ENCODE data around the gene ABCA9.

ABCA9 gene

DNA sequence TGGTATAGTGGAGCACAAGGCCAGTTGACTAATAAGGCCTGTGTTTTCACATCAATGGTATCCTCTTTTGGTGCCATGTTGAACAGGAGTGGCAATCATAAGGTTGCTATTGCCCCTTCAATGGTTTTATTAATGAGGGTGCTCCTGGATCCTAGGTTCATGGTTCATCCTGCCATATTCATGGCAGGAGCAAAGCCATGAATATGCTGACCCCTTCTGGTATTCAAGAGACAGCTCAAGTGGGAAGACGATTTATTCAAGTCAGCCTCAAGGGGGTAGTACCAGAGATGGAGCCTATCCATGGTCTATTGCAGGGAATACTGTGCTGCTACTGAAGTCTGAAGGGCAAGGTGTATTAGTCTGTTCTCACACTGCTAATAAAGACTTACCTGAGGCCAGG is 2.6 kb downstream of the ABCA9 start:
- no peaks in the 10 kb centered on the region for H3K4me1 ChIP-seq (ENCODE audit: control insufficient read depth, insufficient read depth, low read length)
- H3K36me3 ChIP-seq (ENCODE audit: control insufficient read depth in 2 of 2, insufficient read depth in 1 of 2, low read length in 2 of 2): no peaks in the 10 kb centered on the region
- no peaks in the 10 kb centered on the region for H3K9me3 ChIP-seq (ENCODE audit: control insufficient read depth, insufficient read depth, low read depth, low read length)
- no peak overlapping the region for H3K27ac ChIP-seq (ENCODE audit: extremely low read depth, low read depth, low read length)
- CTCF ChIA-PET: interaction anchor here (0.6 to 0.8 kb wide), 3 partner anchors 13 to 287 kb away, joined by 3 read pairs; no protein-coding TSS in a partner anchor
- no peak for TF ChIP-seq ZXDB (tag by site-specific recombination; IDR thresholded peaks at IDR 0.05)
- 0 out of 2 replicates have a peak, but pooled peaks have one; percentile 12 for TF ChIP-seq ZNF654 (tag by site-specific recombination; IDR thresholded peaks at IDR 0.05; ENCODE audit: low read depth)
- H3K4me3 ChIP-seq (ENCODE audit: low read depth, low read length): no peak overlapping the region
- POLR2A ChIA-PET: no interaction called here

- Histone ChIP-seq H3K27ac (ENCODE audit: extremely low read depth, low read depth, low read length) (no peak overlapping the region), H3K4me3 (ENCODE audit: low read depth, low read length) (no peak overlapping the region), H3K9me3 (ENCODE audit: control insufficient read depth, insufficient read depth, low read depth, low read length) (no peaks in the 10 kb centered on the region), H3K4me1 (ENCODE audit: control insufficient read depth, insufficient read depth, low read length) (no peaks in the 10 kb centered on the region), H3K36me3 (ENCODE audit: control insufficient read depth in 2 of 2, insufficient read depth in 1 of 2, low read length in 2 of 2) (no peaks in the 10 kb centered on the region)
- TF ChIP-seq OSR2 (tag by site-specific recombination; IDR thresholded peaks at IDR 0.05) (no peak), HOXA7 (CRISPR knock-in tag; IDR thresholded peaks at IDR 0.05; ENCODE audit: borderline replicate concordance) (no peak), ZNF654 (tag by site-specific recombination; IDR thresholded peaks at IDR 0.05; ENCODE audit: low read depth) (no peak), ZFP41 (tag by site-specific recombination; IDR thresholded peaks at IDR 0.05; ENCODE audit: borderline replicate concordance) (no peak), SP3 (tag by site-specific recombination; IDR thresholded peaks at IDR 0.05) (no peak), ZFP3 (tag by site-specific recombination; IDR thresholded peaks at IDR 0.05; ENCODE audit: low read depth) (no peak), ZNF266 (tag by site-specific recombination; IDR thresholded peaks at IDR 0.05; ENCODE audit: low read depth) (no peak), ZNF530 (tag by site-specific recombination; IDR thresholded peaks at IDR 0.05; ENCODE audit: low read depth) (no peak), ZNF16 (tag by site-specific recombination; IDR thresholded peaks at IDR 0.05; ENCODE audit: low read depth) (no peak), SP7 (tag by site-specific recombination; IDR thresholded peaks at IDR 0.05) (no peak), AEBP2 (tag by site-specific recombination; IDR thresholded peaks at IDR 0.05; ENCODE audit: borderline replicate concordance) (no peak), SCRT1 (tag by site-specific recombination; IDR thresholded peaks at IDR 0.05; ENCODE audit: borderline replicate concordance) (no peak), YY1 (tag by site-specific recombination; IDR thresholded peaks at IDR 0.05) (no peak), ZNF274 (IDR thresholded peaks at IDR 0.05; ENCODE audit: low read length) (no peak), ZNF274 (tag by site-specific recombination; IDR thresholded peaks at IDR 0.05; ENCODE audit: borderline replicate concordance) (no peak), PRDM10 (tag by site-specific recombination; IDR thresholded peaks at IDR 0.05) (no peak), ZNF747 (tag by site-specific recombination; IDR thresholded peaks at IDR 0.05) (no peak)
- TF ChIP-seq, protein P1, sequence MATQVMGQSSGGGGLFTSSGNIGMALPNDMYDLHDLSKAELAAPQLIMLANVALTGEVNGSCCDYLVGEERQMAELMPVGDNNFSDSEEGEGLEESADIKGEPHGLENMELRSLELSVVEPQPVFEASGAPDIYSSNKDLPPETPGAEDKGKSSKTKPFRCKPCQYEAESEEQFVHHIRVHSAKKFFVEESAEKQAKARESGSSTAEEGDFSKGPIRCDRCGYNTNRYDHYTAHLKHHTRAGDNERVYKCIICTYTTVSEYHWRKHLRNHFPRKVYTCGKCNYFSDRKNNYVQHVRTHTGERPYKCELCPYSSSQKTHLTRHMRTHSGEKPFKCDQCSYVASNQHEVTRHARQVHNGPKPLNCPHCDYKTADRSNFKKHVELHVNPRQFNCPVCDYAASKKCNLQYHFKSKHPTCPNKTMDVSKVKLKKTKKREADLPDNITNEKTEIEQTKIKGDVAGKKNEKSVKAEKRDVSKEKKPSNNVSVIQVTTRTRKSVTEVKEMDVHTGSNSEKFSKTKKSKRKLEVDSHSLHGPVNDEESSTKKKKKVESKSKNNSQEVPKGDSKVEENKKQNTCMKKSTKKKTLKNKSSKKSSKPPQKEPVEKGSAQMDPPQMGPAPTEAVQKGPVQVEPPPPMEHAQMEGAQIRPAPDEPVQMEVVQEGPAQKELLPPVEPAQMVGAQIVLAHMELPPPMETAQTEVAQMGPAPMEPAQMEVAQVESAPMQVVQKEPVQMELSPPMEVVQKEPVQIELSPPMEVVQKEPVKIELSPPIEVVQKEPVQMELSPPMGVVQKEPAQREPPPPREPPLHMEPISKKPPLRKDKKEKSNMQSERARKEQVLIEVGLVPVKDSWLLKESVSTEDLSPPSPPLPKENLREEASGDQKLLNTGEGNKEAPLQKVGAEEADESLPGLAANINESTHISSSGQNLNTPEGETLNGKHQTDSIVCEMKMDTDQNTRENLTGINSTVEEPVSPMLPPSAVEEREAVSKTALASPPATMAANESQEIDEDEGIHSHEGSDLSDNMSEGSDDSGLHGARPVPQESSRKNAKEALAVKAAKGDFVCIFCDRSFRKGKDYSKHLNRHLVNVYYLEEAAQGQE (tag by site-specific recombination; IDR thresholded peaks at IDR 0.05): no peak
- TF ChIP-seq, protein P2, sequence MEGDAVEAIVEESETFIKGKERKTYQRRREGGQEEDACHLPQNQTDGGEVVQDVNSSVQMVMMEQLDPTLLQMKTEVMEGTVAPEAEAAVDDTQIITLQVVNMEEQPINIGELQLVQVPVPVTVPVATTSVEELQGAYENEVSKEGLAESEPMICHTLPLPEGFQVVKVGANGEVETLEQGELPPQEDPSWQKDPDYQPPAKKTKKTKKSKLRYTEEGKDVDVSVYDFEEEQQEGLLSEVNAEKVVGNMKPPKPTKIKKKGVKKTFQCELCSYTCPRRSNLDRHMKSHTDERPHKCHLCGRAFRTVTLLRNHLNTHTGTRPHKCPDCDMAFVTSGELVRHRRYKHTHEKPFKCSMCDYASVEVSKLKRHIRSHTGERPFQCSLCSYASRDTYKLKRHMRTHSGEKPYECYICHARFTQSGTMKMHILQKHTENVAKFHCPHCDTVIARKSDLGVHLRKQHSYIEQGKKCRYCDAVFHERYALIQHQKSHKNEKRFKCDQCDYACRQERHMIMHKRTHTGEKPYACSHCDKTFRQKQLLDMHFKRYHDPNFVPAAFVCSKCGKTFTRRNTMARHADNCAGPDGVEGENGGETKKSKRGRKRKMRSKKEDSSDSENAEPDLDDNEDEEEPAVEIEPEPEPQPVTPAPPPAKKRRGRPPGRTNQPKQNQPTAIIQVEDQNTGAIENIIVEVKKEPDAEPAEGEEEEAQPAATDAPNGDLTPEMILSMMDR (tag by site-specific recombination; IDR thresholded peaks at IDR 0.05): no peak
- TF ChIP-seq, protein P3, sequence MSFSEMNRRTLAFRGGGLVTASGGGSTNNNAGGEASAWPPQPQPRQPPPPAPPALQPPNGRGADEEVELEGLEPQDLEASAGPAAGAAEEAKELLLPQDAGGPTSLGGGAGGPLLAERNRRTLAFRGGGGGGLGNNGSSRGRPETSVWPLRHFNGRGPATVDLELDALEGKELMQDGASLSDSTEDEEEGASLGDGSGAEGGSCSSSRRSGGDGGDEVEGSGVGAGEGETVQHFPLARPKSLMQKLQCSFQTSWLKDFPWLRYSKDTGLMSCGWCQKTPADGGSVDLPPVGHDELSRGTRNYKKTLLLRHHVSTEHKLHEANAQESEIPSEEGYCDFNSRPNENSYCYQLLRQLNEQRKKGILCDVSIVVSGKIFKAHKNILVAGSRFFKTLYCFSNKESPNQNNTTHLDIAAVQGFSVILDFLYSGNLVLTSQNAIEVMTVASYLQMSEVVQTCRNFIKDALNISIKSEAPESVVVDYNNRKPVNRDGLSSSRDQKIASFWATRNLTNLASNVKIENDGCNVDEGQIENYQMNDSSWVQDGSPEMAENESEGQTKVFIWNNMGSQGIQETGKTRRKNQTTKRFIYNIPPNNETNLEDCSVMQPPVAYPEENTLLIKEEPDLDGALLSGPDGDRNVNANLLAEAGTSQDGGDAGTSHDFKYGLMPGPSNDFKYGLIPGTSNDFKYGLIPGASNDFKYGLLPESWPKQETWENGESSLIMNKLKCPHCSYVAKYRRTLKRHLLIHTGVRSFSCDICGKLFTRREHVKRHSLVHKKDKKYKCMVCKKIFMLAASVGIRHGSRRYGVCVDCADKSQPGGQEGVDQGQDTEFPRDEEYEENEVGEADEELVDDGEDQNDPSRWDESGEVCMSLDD (tag by site-specific recombination; IDR thresholded peaks at IDR 0.05): no peak
- ChIA-PET POLR2A (no interaction called here), CTCF (interaction anchor here (0.6 to 0.8 kb wide), 2 partner anchors 68 to 262 kb away, joined by 3 to 4 read pairs; no protein-coding TSS in a partner anchor)
Observed at GRCh38 chr17:69057280-69057679, 3.4 kb downstream of the ABCA9 start.
